Mesodermal cell (in vitro differentiated cells): Measurements from ENCODE around the gene AZU1.
"Not testable (repeated sequence)": the region's sequence is repeated elsewhere in the genome, so short reads cannot be mapped to it uniquely, and the experiment has no call there.

Source experiments
- H3K27ac ChIP-seq: 2 replicates; pipeline ENCODE4 v1.7.0; 2013; ENCODE audit warnings: mild to moderate bottlenecking, low read depth, low read length, moderate library complexity; ENCODE audit not compliant: severe bottlenecking
- H3K36me3 ChIP-seq: 2 replicates; pipeline ENCODE4 v1.7.1; 2013; ENCODE audit warnings: mild to moderate bottlenecking, low read length, moderate library complexity; ENCODE audit not compliant: control insufficient read depth, insufficient read depth
- H3K4me1 ChIP-seq: one replicate; pipeline ENCODE4 v1.7.1; 2013; ENCODE audit warnings: mild to moderate bottlenecking, low read length; ENCODE audit not compliant: insufficient read depth, control insufficient read depth, poor library complexity, severe bottlenecking
- H3K4me3 ChIP-seq: 2 replicates; pipeline ENCODE4 v1.7.0; 2013; ENCODE audit warnings: low read length, control low read depth, mild to moderate bottlenecking; ENCODE audit not compliant: insufficient read depth, poor library complexity, severe bottlenecking; ENCODE audit errors: extremely low read depth
- H3K9me3 ChIP-seq: 2 replicates; pipeline ENCODE4 v1.7.1; 2013; ENCODE audit warnings: mild to moderate bottlenecking, low read length, moderate library complexity; ENCODE audit not compliant: control insufficient read depth
- WGBS, 2 experiments: methylation state at CpG; one replicate each; pipeline ENCODE4 v1.1.5; 2013; ENCODE audit warnings: missing lambda C conversion rate in 2 of 2; ENCODE audit not compliant: insufficient coverage in 2 of 2; 5-methylcytosine and 5-hydroxymethylcytosine counted together

The AZU1 gene

DNA sequence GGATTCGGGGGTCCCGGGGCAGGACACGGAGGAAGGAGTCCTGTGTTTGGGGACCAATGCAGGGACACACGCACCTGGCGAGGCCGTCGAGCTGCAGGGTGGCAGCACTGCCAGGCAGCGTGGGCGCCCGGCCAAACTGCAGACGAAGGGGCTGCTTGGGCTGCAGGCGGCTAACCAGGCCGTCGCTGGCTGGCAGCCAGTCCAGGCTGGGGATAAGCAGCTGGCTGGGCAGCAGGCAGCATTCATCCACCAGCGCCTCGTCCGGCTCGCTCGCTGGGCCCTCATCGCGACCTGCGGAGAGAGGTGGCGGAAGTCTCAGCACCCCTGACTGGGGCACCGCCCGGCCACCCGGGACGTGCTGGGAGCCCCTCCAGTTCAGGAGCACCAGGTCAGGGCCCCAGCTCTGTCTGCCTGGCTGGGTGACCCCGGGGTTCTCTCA lies 43.3 kb downstream of the AZU1 start:
- Histone ChIP-seq H3K4me1 (peaks cover 10% of the 10 kb centered on the region), H3K36me3 (peaks cover 49% of the 10 kb centered on the region), H3K9me3 (no peaks in the 10 kb centered on the region), H3K4me3 (no peak overlapping the region), H3K27ac (no peak overlapping the region)
- WGBS, 2 experiments: 91 to 93% methylated on average over 28 of the region's 28 CpGs

DNA sequence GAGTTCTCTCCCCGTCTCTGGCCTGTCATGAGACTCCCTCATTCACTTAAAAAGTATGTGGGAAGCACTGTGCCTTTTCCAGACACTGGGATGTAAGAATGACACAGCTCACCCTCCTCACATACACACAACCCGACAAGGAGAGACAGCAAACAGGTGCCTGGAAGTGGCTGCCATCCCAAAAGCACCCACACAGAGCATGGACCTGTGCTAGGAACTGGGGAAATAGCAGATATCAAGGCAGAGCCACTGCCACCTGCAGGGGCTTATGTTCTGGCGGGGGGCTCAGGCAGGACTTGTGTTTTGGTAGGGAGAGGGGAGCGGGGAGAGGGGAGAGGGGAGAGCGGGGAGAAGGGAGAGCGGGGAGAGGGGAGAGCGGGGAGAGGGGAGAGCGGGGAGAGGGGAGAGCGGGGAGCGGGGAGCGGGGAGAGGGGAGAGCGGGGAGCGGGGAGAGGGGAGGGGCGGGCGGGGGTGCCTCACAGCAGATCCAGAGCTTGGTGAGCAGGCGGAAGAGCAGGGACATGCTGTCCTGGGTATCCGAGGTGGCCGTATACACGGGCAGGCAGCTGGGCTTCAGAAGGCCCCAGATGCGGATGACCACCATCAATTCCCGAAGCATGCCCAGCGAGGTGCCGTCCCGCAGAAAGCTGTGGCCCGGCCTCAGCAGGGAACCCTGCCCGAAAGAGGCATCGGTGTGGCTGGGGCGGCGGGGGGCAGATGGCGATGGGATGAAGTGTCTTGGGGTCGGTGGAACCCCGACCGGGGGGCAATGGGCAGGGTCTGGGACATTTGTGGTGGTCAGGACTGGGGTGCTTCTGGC lies 44.0 kb downstream of the AZU1 start:
- Histone ChIP-seq H3K9me3 (no peaks in the 10 kb centered on the region), H3K36me3 (peaks cover 54% of the 10 kb centered on the region), H3K27ac (peak overlapping the region; percentile 29), H3K4me3 (no peak overlapping the region), H3K4me1 (peaks cover 10% of the 10 kb centered on the region)
- WGBS, 2 experiments: 40 to 73% methylated on average over 11 to 17 of the region's 33 CpGs

DNA sequence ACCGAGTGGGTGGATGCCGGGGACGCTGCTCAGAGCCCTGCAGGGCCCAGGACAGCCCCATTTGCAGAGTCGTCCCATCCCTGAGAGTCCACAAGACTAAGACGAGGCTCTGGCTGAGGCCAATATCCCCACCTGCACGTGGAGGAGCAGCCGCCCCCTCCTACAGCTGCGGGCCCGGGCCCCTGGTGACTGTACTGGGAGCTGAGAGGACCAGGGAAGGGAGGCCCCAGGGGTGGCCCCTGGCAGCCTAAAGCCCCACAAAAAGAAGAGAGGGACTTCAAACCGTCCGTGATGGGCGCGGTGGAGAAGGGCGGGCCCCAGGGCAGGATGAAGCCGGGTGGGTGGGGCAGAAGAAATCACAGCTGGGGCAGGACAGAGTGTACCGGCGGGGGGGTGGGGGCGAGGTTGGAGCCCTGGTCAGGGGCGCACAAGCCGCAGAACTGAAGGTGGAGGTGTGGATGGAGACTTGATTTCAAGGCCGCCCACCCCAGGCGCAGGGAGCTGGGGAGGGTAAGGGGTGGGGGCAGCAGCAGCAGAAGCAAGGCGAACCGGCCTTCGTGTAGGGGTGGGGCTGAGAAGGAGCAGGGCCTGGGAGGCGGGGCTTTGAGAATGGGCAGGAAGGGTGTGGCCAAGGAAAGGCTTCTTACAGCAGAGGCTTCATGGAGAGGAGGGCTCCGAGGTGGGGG lies 44.8 kb downstream of the AZU1 start:
- Histone ChIP-seq H3K27ac (peak overlapping the region; percentile 29), H3K4me1 (peaks cover 10% of the 10 kb centered on the region), H3K36me3 (peaks cover 57% of the 10 kb centered on the region), H3K4me3 (no peak overlapping the region), H3K9me3 (no peaks in the 10 kb centered on the region)
- WGBS, 2 experiments: 52 to 55% methylated on average over 16 to 20 of the region's 27 CpGs

DNA sequence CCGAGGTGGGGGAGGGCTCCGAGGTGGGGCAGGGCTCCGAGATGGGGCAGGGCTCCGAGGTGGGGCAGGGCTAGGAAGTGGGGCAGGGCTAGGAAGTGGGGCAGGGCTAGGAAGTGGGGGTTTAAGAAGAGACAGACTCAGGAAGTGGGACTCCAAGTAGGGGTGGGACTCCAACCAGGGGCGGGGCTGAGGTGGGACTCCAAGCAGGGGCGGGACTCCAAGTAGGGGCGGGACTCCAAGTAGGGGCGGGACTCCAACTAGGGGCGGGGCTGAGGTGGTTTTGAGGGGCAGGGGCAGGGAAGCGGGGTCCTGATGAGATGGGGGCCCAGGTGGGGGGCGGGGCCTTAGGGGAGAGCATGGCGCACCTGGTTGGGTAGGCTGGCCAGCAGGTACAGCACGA lies 45.4 kb downstream of the AZU1 start:
- Histone ChIP-seq H3K27ac (no peak overlapping the region), H3K36me3 (peaks cover 54% of the 10 kb centered on the region)
- WGBS, 2 experiments: 84 to 94% methylated on average over 4 to 5 of the region's 13 CpGs

DNA sequence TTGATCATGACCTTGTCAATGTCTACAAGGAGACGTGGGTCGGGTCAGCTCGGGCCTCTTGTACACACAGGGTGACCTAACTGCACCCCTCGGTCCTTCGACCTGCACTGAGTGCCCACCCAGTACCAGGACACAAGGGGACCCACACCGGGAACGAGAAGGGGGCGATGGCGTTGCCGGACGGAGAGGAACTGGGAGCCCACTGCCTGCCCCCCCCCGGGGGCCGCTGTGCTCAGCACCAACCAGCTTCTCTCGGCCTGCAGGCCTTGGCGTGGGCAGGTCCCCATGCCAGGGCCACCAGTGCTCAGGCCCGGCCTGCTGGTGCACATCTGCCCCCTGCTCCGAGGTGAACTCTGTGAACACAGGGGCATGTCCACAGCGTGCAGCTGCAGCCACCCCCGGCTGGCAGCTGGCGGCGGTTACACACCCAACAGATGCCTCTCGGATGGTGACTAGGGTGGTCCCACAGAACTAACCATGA lies 46.0 kb downstream of the AZU1 start:
- peaks cover 10% of the 10 kb centered on the region for H3K4me1 ChIP-seq
- H3K36me3 ChIP-seq: peaks cover 49% of the 10 kb centered on the region
- no peak overlapping the region for H3K27ac ChIP-seq
- H3K4me3 ChIP-seq: no peak overlapping the region
- WGBS, 2 experiments: 91 to 95% methylated on average over 19 to 22 of the region's 22 CpGs
- H3K9me3 ChIP-seq: no peaks in the 10 kb centered on the region

More for the DNA sequence above, 45.4 kb downstream of the AZU1 start:
- Histone ChIP-seq H3K9me3 (no peaks in the 10 kb centered on the region), H3K4me3 (no peak overlapping the region), H3K4me1 (peaks cover 10% of the 10 kb centered on the region)

DNA sequence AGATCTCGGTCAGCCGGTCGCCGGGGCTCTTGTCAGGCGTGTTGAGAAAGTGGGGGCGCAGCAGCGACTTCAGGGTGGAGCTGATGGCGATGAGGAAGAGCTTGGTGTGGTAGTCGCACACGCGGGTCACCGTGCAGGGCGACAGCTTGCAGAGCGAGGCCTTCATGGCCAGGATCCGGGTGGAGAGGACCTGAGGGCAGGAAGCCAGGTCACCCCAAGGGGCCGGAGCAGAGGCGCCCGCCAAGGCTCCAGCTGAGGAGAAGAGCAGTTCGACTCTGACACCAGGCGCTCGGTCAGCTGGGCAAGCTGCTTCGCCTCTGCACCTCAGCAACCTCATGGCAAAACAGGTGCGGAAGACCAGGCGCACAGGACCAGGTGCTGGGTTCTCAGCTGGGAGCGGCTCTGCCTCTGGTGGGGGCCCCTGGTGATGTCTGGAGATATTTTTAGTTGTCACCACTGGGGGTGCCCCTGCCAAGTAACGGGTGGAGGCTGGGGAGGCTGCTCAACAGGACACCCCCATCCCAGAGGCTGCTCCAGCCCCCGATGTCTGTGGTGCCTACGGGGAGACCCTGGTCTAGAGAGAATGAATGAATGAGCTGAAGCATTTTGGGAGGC lies 47.7 kb downstream of the AZU1 start:
- 97 to 98% methylated on average over 25 to 26 of the region's 28 CpGs for WGBS, 2 experiments
- H3K36me3 ChIP-seq: peaks cover 48% of the 10 kb centered on the region

DNA sequence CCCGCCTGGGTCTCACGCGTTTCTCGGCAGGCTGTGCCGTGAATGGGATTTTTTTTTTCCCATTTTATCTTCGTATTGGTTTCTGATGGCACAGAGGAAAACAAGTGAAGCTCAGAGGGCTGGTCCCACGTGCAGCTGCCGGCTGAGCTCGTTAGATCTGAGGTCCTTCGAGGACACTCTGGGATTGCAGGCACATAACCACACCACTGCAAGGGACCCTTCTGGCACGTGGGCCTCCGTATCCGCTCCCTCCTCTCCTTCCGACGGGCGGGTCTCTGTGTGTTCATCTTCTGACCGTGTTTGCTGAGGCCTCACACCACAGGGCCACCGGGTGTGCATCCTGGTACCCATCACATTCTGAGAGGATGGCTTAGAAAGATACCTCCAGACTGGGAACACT lies 48.5 kb downstream of the AZU1 start:
- Histone ChIP-seq H3K9me3 (no peaks in the 10 kb centered on the region), H3K4me1 (no peaks in the 10 kb centered on the region), H3K4me3 (no peak overlapping the region), H3K27ac (no peak overlapping the region), H3K36me3 (peaks cover 48% of the 10 kb centered on the region)
- WGBS, 2 experiments: 93 to 97% methylated on average over 17 to 18 of the region's 18 CpGs

More for the DNA sequence above, 47.7 kb downstream of the AZU1 start:
- H3K9me3 ChIP-seq: no peaks in the 10 kb centered on the region
- no peak overlapping the region for H3K27ac ChIP-seq
- no peak overlapping the region for H3K4me3 ChIP-seq
- no peaks in the 10 kb centered on the region for H3K4me1 ChIP-seq

DNA sequence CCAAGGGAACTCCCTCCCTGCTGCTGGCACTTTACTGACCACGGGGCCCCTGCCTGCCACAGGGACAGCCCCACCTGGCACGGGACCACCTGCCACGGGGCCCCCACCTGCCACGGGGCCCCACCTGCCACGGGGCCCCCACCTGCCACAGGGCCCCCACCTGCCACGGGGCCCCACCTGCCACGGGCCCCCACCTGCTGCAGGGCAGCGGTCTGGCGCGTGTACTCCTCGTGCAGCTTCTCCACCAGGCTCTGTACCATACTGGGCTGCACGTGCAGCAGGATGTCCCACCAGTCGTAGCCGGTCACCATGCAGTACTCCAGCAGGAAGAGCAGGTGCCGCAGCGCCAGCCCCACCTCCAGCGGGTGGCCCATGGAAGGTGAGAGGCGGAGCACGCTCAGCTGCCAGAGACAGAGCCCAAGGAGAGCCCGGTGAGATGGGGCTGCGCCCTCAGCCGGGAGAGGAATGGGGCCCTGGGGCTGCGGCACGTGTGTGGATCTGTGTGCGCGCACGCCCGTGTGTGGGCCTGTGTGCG lies 49.2 kb downstream of the AZU1 start:
- Histone ChIP-seq H3K27ac (no peak overlapping the region), H3K9me3 (no peaks in the 10 kb centered on the region), H3K4me1 (no peaks in the 10 kb centered on the region), H3K36me3 (peaks cover 56% of the 10 kb centered on the region), H3K4me3 (no peak overlapping the region)
- WGBS, 2 experiments: 93% methylated on average over 21 to 27 of the region's 29 CpGs

DNA sequence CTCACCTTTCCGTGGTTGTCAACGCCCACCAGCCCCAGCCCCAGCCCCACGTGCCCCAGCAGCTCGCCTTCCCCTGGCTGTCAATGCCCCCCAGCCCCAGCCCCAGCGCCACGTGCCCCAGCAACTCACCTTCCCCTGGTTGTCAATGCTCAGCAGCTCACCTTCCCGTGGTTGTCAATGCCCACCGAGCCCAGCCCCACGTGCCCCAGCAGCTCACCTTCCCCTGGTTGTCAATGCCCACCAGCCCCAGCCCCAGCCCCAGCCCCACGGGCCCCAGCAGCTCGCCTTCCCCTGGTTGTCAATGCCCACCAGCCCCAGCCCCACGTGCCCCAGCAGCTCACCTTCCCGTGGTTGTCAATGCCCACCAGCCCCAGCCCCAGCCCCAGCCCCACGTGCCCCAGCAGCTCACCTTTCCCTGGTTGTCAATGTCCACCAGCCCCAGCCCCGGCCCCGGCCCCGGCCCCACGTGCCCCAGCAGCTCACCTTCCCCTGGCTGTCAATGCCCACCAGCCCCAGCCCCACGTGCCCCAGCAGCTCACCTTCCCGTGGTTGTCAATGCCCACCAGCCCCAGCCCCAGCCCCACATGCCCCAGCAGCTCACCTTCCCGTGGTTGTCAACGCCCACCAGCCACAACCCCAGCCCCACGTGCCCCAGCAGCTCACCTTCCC lies 50.5 kb downstream of the AZU1 start:
- H3K4me3 ChIP-seq, H3K27ac ChIP-seq, H3K9me3 ChIP-seq, H3K4me1 ChIP-seq: not testable (repeated sequence)
- 77 to 90% methylated on average over 6 to 8 of the region's 23 CpGs for WGBS, 2 experiments
- peaks cover 64% of the 10 kb centered on the region for H3K36me3 ChIP-seq
